IPS-18c (cell line): ENCODE measurements around the gene BTBD7.
"Not testable (repeated sequence)": the region's sequence is repeated elsewhere in the genome, so short reads cannot be mapped to it uniquely, and the experiment has no call there.

ENCODE experiments used
- H3K4me3 ChIP-seq: 2 replicates; pipeline ENCODE4 v1.7.0; 2013; ENCODE audit warnings: low read depth, mild to moderate bottlenecking, low read length, moderate library complexity; ENCODE audit not compliant: insufficient read depth
- H3K9me3 ChIP-seq: one replicate; pipeline ENCODE4 v1.6.1; 2013; ENCODE audit warnings: mild to moderate bottlenecking, low read length, moderate library complexity; ENCODE audit not compliant: control insufficient read depth, insufficient read depth

The BTBD7 gene

GRCh38 chr14:93233078-93233477 is 99.8 kb downstream of the BTBD7 start:
- H3K4me3 ChIP-seq, result not testable (repeated sequence)

DNA sequence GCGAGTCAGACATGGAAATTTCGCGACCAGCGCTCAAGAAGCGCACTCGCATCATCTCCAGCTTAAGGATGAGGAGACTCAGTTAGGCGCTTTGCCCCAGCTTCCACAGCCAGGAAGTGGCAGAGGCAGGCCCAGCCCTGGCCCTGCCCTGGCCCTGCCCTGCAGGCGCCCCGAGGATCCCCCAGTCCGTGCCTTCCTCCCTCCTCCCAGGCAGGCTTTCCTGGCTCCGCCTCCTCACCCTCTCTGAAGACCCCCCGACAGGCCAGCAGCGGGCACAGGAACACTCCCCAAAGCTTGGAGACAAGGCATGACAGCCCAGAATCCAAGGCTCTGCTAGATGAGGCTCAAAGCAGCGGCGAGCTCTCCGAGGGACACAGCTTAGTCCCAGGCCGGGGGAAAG is 100.7 kb downstream of the BTBD7 start:
- no peak overlapping the region for H3K4me3 ChIP-seq
- no peaks in the 10 kb centered on the region for H3K9me3 ChIP-seq

More at GRCh38 chr14:93233078-93233477, 99.8 kb downstream of the BTBD7 start:
- H3K9me3 ChIP-seq, result not testable (repeated sequence)

DNA sequence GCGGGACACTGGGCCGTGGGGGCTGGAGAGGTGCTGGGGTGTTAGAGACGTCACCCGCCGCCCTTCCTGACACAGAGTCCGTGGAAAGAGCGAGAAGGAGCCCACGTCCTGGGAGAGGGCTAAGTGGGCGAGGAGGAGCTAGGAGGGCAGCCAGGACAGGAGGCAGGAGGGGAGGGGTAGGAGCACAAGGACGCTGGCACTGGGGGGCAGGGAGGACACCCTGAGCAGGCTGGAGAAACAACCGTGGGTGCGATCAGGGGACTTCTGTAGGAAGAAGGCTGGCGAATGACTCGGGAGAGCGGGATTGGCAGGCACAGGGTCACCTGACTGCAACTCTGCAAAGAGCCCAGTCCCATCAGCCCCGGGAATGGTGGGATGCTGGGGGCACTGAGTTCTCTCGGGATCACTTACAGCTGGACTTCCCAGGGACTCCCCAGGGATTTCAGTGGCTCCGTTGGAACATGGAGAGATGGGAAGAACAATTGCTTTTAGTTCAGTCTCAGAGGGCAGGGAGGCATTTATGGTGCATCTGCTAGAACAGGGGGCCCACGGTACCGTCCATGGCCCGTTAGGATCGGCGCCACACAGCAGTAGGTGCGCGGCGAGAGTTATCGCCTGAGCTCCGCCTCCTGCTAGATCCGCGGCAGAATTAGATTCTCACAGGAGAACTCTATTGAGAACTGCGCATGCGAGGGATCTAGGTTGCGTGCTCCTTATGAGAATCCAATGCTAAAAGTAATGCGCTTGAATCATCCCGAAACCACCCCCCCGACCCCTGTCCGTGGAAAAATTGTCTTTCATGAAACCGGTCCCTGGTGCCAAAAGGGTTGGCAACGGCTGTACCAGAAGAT is 101.5 kb downstream of the BTBD7 start:
- Histone ChIP-seq H3K4me3 (no peak overlapping the region), H3K9me3 (no peaks in the 10 kb centered on the region)

- no peaks in the 10 kb centered on the region for H3K9me3 ChIP-seq
- H3K4me3 ChIP-seq, result no peak overlapping the region
Observed at GRCh38 chr14:93230539-93230938, 102.3 kb downstream of the BTBD7 start.

DNA sequence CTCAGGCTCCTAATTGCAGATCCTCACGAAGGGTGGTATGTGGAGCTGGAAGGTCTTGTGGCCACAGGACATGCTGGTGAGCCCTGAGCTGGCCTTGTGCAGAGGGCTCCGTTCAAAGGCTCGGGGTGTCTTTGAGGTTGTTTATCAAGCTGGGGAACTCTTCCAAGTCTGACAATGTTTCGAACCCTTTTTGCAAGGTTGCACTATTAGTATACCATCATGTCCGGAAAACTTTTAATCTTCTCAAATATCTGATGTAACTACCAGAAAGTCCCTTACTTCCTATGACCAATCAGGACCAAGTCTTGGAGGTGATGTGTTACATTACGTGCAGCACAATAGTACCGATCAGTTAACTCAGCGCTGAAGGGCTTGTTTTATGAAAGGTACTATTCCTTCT is 104.3 kb downstream of the BTBD7 start:
- H3K4me3 ChIP-seq, result no peak overlapping the region
- H3K9me3 ChIP-seq, result no peaks in the 10 kb centered on the region

- Histone ChIP-seq H3K4me3 (no peak overlapping the region), H3K9me3 (no peaks in the 10 kb centered on the region)
Observed at GRCh38 chr14:93223565-93223964, 109.3 kb downstream of the BTBD7 start.

DNA sequence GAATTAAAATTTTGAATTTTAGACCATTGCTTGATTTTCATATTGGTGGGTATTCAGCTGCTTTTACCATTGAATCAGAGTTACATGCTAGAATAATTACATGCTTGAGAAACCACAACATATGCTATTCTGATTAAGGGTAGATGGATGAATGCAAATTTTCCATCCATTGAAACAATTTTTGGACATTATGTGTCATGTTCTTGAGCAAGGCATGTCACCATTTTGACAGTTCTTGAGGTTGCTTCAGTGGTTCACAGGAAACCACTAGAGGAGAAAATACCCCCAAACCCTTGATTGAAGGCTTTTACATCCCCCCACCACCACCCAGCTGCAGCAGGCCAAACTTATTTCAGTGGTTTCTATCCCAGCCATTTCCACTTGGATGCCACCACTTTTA is 112.3 kb downstream of the BTBD7 start:
- Histone ChIP-seq H3K4me3 (no peak overlapping the region), H3K9me3 (no peaks in the 10 kb centered on the region)

- Histone ChIP-seq H3K4me3 (no peak overlapping the region), H3K9me3 (no peaks in the 10 kb centered on the region)
Observed at GRCh38 chr14:93219103-93219726, 113.6 kb downstream of the BTBD7 start.

- Histone ChIP-seq H3K9me3 (no peaks in the 10 kb centered on the region), H3K4me3 (no peak overlapping the region)
Observed at GRCh38 chr14:93214598-93214997, 118.2 kb downstream of the BTBD7 start.

DNA sequence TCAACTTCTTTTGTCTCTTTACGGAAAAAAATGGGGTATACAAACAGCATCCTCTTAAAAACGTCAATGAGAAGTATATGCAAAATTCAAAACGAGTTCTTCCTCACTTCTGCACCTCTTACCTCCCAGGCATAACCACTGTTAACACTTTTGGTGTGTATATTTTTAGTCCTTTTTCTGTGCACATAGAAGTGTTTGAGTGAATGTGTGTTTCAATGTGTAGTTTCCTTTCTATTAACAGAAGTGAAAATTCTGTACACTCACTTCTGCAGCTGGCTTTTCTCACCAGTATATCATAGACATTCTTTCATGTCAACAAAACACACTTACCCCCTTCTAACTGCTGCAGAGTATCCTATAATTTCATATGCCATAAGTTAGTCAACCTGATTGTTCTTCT is 120.4 kb downstream of the BTBD7 start:
- Histone ChIP-seq H3K4me3 (no peak overlapping the region), H3K9me3 (no peaks in the 10 kb centered on the region)

GRCh38 chr14:93207468-93208308 is 125.1 kb downstream of the BTBD7 start:
- H3K4me3 ChIP-seq, result peak overlapping the region; percentile 87
- H3K9me3 ChIP-seq, result no peaks in the 10 kb centered on the region

DNA sequence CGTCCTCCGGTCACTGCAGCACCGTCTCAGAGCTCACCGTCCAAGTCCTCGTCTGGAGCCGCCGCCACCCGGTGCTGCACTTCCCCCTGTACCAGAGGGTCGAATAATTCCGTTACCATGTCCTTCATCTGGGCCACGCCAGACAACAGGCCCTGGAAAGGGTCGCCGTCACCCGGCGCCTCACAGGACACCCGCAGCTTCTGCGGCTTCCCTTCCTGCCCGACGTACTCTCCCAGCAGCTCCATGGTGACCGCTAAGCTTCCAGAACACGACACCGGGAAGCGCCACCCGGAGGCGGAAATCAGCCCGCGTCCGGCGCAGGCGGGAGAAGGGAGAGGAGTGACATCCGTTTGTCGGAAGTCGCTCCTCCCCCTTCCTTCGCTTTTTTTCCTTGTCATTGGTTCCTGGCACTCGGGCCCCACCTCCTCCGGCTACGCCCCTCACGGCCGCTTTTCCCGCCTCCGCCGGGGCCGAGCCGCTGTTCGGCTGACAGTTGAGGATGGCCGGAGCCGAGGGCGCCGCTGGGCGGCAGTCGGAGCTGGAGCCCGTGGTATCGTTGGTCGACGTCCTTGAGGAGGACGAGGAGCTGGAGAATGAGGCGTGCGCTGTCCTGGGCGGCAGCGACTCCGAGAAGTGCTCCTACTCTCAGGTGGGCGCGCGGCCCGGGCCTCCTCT is 125.9 kb downstream of the BTBD7 start, which contains the start of the genes GON7 and UBR7:
Gene GON7 (minus strand): TSS at position 273 of the 675 bp plus-strand sequence. CDS start 28 bp downstream, at position 245.
Gene UBR7 (plus strand): TSS at position 464 of the 675 bp plus-strand sequence. CDS start 36 bp downstream, at position 500.
- no peaks in the 10 kb centered on the region for H3K9me3 ChIP-seq
- peak within 1 kb of the TSS; percentile 87 for H3K4me3 ChIP-seq

- no peak overlapping the region for H3K4me3 ChIP-seq
- H3K9me3 ChIP-seq, result no peaks in the 10 kb centered on the region
Observed at GRCh38 chr14:93201155-93201704, 131.6 kb downstream of the BTBD7 start.

- no peak overlapping the region for H3K4me3 ChIP-seq
- no peaks in the 10 kb centered on the region for H3K9me3 ChIP-seq
Observed at GRCh38 chr14:93200553-93200952, 132.3 kb downstream of the BTBD7 start.

GRCh38 chr14:93199031-93199430 is 133.8 kb downstream of the BTBD7 start:
- Histone ChIP-seq H3K4me3 (no peak overlapping the region), H3K9me3 (no peaks in the 10 kb centered on the region)

DNA sequence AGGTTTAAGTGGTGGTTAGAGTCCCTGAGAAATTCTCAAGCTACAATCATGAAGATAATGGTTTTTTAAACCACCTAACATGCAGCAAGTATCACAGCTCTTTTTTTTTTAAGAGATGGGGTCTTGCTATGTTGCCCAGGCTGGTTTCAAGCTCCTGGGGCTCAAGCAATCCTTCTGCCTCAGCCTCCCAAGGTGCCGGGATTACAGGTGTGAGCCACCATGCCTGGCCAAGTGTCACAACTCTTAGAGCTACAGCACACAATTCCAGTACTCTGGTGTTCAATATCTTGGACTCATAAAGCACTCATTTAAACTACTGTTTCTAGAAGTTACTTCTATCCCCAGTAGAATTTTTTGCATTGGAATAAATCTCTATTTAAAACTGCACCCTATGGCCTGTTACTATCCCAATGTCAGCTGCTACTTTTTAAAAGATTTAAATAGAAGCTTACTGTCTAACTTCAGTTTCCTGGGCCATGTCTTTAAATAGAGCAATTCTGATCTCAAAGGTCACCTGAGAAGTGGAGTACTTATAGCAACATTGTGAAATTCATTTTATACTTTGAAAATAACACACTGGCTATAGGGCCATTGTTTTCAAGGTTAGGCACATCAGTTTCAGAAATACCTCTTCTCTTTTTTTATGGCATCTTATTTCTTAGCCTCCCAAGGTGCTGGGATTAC is 137.4 kb downstream of the BTBD7 start:
- no peak overlapping the region for H3K4me3 ChIP-seq

More for the DNA sequence above, 137.4 kb downstream of the BTBD7 start:
- H3K9me3 ChIP-seq, result no peaks in the 10 kb centered on the region
